GM18505 (cell line): ENCODE results near the gene ADO.
"Not testable (repeated sequence)": the region's sequence is repeated elsewhere in the genome, so short reads cannot be mapped to it uniquely, and the experiment has no call there.

Experiments used
- ATAC-seq: cut with Tn5 transposase; IDR thresholded peaks from one replicate; pipeline ENCODE4 v1.9.1; 2021; ENCODE audit not compliant: unreplicated experiment
- POLR2A ChIP-seq: IDR thresholded peaks from 4 replicates; pipeline ENCODE4 v1.6.1; 2011; ENCODE audit warnings: borderline replicate concordance; ENCODE audit not compliant: insufficient read depth, insufficient read length; ENCODE audit errors: extremely low read depth

ADO gene

DNA sequence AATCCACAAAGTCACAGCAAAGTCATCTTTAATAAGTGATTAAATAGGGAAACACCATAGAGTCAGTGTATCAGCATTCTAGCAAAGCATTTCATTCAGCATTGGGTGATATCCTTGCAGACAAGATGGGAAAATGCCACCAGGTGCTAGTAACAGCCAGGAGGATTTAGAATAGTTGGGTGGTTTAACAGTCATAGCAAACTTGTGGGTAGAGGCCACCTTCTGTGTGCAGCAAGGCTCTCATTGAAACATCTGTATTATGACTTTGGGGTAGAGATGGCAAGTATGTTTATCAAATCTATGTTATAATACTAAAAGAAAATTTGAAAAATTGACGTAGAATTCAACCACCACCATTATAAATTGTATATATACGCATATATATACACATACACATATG lies 26.4 kb upstream of the ADO start:
- no peak for TF ChIP-seq POLR2A
- peak; percentile 43 for ATAC-seq

DNA sequence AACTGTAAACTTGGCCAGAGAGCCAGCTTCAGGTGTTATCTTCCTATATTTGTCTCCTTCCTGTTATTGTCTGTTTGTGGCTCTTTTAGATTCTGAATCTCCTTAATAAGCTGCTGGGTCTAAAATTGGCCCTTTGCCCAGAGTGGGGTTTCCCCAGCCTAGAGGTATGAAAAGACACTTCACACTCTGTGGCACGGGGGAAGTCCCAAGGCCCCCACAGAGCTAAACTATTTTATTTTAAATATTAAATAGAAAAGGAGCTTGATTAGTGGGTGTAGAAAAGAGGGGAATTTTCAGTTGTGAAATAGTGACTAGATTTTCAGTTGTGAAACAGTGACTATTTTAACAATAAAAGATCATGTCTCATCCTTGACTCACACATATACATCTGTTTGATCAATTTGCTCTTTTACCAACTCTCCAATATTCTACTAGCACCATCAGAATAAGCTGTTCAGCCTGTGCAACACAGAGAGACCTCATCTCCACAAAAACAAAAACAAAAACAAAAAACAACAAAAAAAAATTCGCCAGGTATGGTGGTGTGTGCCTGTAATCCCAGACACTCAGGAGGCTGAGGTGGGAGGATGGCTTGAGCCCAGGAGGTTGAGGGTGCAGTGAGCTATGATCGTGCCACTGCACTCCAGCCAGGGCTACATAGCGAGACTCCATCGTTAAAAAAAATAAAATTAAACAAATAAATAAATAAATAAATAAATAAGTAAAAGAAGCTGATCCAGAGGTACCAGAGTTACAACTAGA lies 24.9 kb upstream of the ADO start:
- peak; percentile 91 for ATAC-seq
- TF ChIP-seq POLR2A: no peak

DNA sequence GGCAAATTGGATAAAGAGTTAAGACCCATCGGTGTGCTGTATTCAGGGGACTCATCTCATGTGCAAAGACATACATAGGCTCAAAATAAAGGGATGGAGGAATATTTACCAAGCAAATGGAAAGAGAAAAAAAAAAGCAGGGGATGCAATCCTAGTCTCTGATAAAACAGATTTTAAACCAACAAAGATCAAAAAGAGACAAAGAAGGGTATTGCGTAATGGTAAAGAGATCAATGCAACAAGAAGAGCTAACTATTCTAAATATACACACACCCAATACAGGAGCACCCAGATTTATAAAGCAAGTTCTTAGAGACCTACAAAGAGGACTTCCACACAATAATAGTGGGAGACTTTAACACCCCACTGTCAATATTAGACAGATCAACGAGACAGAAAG lies 20.0 kb upstream of the ADO start:
- not testable (repeated sequence) for ATAC-seq

DNA sequence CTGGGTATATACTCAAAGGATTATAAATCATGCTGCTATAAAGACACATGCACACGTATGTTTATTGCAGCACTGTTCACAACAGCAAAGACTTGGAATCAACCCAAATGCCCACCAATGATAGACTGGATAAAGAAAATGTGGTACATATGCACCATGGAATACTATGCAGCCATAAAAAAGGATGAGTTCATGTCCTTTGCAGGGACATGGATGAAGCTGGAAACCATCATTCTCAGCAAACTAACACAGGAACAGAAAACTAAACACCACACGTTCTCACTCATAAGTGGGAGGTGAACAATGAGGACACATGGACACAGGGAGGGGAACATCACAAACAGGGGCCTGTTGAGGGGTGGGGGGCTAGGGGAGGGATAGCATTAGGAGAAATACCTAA lies 16.2 kb upstream of the ADO start:
- not testable (repeated sequence) for ATAC-seq

DNA sequence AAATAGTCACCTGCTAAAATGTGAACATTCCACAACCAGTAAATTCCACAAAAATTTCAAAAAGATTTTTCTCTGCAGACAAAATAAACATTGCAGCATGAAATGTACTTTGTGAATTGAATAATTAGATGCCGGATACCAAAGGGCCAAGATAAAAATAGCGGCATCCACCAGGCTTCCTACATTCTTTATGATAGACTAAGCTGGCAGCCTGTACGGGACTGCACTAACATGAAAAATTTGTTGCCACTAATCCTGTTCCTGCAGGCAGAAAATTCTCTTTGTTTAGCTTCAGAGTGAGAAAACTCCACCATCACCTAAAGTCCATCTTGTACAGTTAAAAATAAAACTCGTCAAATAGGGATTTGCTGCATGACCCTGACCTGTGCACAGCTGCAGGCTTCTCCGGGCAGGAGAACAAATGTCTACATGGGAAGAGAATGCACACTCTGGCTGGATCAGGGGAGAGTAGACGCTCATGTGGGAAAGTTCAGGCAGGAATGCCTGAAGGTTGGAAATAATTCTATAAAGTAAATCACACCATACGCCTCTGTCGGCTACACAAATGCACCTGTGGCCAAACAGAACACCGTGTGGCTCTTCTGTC lies 15.6 kb upstream of the ADO start:
- no peak for ATAC-seq
- TF ChIP-seq POLR2A: no peak

DNA sequence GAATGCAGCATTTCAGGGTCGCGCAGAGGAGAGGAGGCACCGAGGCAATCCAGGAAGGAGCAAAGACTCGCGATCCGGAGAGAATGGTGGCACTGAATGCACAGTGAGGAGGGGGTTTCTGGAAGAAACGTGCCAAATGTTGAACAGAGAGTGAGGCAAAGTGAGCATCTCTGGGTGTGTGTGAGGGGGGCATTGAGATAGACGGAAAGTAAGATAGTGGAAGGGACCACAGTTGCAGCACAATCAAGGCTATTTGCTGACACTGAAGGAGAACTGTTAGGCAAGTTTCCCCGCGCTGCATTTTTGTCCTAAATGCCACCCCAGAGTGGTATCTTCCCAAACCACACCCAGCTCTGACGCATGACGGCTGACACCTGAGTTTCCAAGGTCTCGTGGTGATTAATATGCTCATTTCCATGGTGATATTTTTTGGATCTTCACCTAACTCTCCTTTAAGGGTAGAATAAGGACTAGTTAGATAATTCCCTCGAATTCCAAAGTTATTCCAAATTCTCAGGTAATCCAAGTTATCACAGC lies 14.4 kb upstream of the ADO start:
- TF ChIP-seq POLR2A: no peak
- ATAC-seq: no peak

DNA sequence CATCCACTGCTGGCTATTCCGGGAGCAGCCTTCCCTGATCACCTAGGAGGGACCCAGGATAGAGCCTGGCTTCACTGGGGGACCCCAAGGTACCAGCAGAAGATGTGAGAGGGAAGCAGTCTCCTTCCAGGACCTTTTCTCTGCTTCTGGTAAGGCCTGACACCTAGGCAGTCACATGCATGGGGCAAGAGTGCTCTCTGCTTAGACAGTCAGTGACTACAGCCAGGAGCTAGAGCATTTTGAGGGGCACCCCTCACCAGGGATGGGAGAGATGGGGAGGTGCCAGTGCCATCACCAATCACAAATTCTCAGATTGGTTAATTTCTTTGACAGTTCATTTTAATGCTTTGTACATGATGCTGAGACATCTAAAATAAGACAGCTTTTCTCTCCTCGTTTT lies 13.9 kb upstream of the ADO start:
- no peak for ATAC-seq
- TF ChIP-seq POLR2A: no peak

DNA sequence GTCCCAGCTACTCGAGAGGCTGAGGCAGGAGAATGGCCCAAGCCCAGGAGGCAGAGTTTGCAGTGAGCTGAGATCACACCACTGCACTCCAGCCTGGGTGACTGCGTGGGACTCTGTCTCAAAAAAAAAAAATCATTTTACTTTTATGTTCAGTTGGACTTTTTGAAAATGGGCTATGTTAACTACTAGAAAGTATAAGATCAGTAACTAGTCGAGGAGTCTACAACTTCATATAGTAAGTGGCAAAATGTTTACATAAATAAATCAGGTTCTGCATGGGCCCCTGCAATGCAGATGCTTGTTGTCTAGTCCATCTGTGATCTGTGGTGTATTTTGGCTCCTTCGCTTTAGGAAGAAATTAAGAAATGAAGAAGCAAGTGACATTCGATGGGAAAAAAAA lies 12.3 kb upstream of the ADO start:
- no peak for ATAC-seq
- no peak for TF ChIP-seq POLR2A

DNA sequence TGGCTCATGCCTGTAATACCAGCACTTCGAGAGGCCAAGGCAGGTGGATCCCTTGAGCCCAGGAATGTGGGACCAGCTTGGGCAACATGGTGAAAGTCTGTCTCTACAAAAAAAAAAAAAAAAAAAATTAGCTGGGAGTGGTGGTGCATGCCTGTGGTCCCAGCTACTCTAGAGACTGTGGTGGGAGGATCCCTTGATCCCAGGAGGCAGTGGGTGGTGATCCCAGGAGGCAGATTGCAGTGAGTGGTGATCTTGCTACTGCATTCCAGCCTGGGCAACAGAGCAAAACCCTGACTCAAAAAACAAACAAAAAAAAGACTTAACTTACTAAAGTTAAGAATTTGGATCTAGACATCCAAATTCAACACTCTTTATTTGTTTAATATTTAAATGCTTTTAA lies 10.2 kb upstream of the ADO start:
- TF ChIP-seq POLR2A: no peak
- ATAC-seq: no peak

DNA sequence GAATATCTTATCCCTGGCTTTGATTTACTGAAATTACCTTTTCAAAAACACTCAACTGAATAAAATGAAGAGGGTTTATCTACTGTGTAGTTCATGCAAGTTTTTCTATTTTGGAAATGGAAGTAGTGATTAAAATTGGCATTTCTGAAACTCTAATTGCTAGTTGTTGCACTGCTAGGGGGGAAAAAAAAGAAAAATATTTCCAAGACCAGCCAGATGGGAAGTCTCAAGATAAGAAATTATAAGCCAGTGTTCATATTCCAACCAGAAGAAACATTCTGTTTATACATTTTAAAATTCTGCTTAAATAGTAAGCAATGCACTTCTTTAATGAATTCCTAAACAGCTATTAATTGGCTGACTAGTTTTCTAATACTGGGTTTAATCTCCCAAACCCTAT lies 9.4 kb upstream of the ADO start:
- ATAC-seq: no peak
- no peak for TF ChIP-seq POLR2A

DNA sequence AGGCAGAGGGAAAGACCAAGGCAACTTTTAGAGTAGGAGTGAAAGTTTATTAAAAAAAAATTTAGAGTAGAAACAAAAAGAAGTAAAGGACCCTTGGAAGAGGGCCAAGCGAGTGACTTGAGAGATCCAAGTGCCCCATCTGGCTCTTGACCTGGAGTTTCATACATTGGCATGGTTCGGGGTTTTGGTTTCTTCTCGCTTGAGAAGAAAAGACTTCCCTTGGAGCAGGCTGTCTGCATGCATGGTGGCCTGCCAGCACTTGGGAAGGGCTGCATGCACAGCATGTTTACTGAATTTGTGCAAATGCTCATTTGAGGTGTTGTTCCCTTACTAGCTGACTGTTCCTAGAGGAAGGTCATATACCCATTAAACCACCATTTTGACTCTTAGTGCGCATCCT lies 8.8 kb upstream of the ADO start:
- ATAC-seq: no peak
- TF ChIP-seq POLR2A: no peak

DNA sequence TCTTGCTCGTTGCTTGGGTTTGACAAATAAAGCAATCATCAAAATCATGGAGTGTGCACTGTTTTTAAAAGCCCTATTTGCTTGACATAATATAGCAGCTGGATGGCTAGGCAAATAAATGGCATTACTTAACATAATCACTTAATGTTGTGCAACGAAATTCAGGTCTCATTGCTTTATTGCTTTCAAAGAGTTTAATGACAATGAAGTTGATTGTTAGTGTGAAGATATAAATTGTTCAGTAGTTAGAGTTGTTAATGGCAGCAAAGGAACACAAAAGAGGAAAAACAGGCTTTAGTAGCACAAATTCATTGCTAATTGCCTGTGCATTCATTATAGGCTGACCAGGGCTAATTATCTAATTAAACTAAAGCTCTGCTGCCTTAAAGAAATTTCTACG lies 7.6 kb upstream of the ADO start:
- TF ChIP-seq POLR2A: no peak
- no peak for ATAC-seq

DNA sequence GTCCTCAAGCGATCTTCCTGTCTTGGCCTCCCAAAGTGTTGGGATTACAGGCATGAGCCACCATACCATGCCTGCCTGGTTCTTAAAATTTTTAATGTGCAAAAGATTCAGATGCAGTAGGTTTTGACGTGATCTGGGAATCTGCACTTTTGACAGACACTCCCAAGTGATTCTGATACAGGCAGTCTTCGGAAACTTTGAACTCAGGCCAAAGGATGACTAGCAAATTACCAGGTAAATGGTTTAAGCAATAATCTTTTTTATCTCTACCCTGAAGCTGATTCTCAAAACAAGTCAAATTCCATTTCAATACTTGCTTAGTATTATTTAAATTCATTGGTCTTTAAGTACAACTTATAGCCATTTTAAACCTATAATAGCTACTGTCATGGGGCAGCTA lies 2.6 kb upstream of the ADO start:
- no peak for TF ChIP-seq POLR2A

DNA sequence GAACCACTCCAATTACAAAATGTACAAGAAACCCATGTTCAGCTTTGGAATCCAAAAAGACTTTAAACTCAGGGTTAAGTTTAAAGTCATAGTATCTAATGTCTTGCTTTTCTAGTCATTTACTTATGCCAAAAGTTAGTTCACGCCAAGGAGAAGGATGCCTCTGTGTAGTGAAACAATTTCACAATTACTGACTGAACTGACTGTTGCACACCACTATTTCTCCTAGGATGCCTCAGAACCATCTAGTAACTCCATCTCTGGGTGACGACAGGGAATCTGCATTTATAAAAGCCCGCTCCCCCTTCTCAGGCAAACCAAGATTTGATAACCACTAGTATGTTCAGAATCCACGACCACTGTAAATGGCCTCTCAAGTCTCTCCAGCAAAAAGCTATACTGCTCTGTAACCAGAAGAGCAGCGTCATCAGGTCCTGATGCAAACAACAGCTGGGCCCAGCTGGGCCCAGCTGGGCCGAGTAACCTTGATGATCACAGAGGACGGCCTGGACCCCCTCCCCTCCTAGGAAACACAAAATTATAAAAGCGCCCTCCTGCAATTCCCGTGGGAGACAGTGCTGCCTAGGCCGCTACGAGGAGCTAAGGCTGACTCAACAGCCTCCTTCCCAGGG lies 680 bp upstream of the ADO start:
- TF ChIP-seq POLR2A: no peak
- no peak for ATAC-seq

More for the DNA sequence above, 2.6 kb upstream of the ADO start:
- ATAC-seq: no peak
